Measurements from ENCODE around the gene HES4. TPM values are rescaled to one million over a fixed set of nuclear protein-coding genes. Genes with fewer than 3 reads are reported as not detected.
"Not testable (repeated sequence)": the region's sequence is repeated elsewhere in the genome, so short reads cannot be mapped to it uniquely, and the experiment has no call there.

Gene HES4
- polyA plus RNA-seq, 1 experiment: 10.8 TPM

GRCh38 chr1:1014799-1015681 lies 15.1 kb upstream of the HES4 start:
- TF ChIP-seq CTCF (IDR thresholded peaks at IDR 0.05; ENCODE audit: insufficient read depth, low read depth, low read length): peak; percentile 45
- Histone ChIP-seq H3K4me3 (ENCODE audit: low read depth, low read length) (peak overlapping the region; percentile 71; the same call in 1 of the 2 replicates), H3K27me3 (ENCODE audit: control insufficient read depth, insufficient read depth, low read length) (no peaks in the 10 kb centered on the region), H3K36me3 (ENCODE audit: control insufficient read depth, insufficient read depth, low read length) (no peaks in the 10 kb centered on the region)
- DNase-seq (ENCODE audit: low read depth): no peak
- ChIA-PET POLR2A (no interaction called here), CTCF (interaction anchor here (0.6 to 3.3 kb wide), 11 partner anchors 9 to 384 kb away, joined by 3 to 15 read pairs (median 4); partner anchors contain the start of gene CCNL2)

DNA sequence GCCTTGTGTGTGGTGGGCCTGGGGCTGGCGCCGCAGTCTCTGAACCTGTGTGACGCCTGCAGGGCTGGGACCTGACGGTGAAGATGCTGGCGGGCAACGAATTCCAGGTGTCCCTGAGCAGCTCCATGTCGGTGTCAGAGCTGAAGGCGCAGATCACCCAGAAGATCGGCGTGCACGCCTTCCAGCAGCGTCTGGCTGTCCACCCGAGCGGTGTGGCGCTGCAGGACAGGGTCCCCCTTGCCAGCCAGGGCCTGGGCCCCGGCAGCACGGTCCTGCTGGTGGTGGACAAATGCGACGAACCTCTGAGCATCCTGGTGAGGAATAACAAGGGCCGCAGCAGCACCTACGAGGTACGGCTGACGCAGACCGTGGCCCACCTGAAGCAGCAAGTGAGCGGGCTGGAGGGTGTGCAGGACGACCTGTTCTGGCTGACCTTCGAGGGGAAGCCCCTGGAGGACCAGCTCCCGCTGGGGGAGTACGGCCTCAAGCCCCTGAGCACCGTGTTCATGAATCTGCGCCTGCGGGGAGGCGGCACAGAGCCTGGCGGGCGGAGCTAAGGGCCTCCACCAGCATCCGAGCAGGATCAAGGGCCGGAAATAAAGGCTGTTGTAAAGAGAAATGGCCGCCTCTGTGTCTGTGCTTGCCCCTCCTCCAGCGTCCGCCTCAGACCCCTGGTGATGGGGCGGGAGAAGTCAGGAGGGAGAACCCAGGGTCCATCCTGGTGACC lies 14.2 kb upstream of the HES4 start:
- peak overlapping the region; percentile 71 for H3K4me3 ChIP-seq (ENCODE audit: low read depth, low read length)
- POLR2A ChIA-PET: interaction anchor here (0.6 kb wide), 1 partner anchor 102 kb away, joined by 4 read pairs; the partner anchor contains the start of gene C1orf159
- DNase-seq (ENCODE audit: low read depth): no peak
- no peak for TF ChIP-seq CTCF (IDR thresholded peaks at IDR 0.05; ENCODE audit: insufficient read depth, low read depth, low read length)
- H3K27me3 ChIP-seq (ENCODE audit: control insufficient read depth, insufficient read depth, low read length): no peaks in the 10 kb centered on the region
- H3K36me3 ChIP-seq (ENCODE audit: control insufficient read depth, insufficient read depth, low read length): no peaks in the 10 kb centered on the region
- CTCF ChIA-PET: interaction anchor here (0.6 to 3.3 kb wide), 12 partner anchors 10 to 217 kb away, joined by 3 to 15 read pairs (median 4); no protein-coding TSS in a partner anchor

GRCh38 chr1:1013105-1013921 lies 13.4 kb upstream of the HES4 start, which contains the start of gene ISG15:
Gene ISG15, plus strand, starts transcription at chr1:1013497. Its CDS starts 77 bp downstream, at chr1:1013574.
- Histone ChIP-seq H3K36me3 (ENCODE audit: control insufficient read depth, insufficient read depth, low read length) (no peaks in the 10 kb centered on the region), H3K4me3 (ENCODE audit: low read depth, low read length) (peak within 1 kb of the TSS; percentile 71), H3K27me3 (ENCODE audit: control insufficient read depth, insufficient read depth, low read length) (no peaks in the 10 kb centered on the region)
- CTCF ChIA-PET: interaction anchor here (0.6 to 3.3 kb wide), 7 partner anchors 10 to 218 kb away, joined by 3 to 15 read pairs (median 4); no protein-coding TSS in a partner anchor
- no peak for TF ChIP-seq CTCF (IDR thresholded peaks at IDR 0.05; ENCODE audit: insufficient read depth, low read depth, low read length)
- DNase-seq (ENCODE audit: low read depth): peak; percentile 49
- POLR2A ChIA-PET: interaction anchor here (0.6 kb wide), 1 partner anchor 103 kb away, joined by 4 read pairs; the partner anchor contains the start of gene C1orf159

GRCh38 chr1:1012736-1013104 lies 12.8 kb upstream of the HES4 start:
- H3K36me3 ChIP-seq (ENCODE audit: control insufficient read depth, insufficient read depth, low read length); POLR2A ChIA-PET; H3K27me3 ChIP-seq (ENCODE audit: control insufficient read depth, insufficient read depth, low read length); DNase-seq (ENCODE audit: low read depth): not testable (repeated sequence)
- H3K4me3 ChIP-seq (ENCODE audit: low read depth, low read length): peak overlapping the region; percentile 71
- CTCF ChIA-PET: interaction anchor here (1.1 to 3.3 kb wide), 4 partner anchors 10 to 51 kb away, joined by 3 to 15 read pairs (median 9); no protein-coding TSS in a partner anchor

DNA sequence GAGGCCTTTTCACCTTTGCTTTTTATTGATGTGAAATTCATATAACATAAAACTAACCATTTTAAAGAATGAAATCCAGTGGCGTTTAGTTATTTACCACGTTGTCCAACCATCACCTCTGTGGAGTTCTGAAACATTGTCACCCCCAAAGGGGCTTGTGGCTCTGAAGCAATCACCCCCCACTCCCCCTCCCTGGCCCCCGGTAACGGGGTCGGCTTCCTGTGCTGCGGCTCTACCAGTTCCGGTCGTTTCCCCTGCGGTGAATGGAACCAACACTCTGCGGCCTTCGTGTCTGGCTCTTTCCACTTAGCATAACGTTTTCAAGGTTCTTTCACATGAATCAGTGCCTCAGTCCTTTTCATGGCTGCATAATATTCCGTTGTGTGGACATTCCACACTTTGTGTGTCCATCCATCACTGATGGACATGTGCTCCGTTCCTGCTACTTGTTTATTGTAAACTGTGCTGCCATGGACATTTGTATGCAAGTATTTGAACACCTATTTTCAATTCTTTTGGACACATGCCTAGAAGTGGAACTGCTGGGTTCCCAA lies 11.6 kb upstream of the HES4 start:
- no peak for DNase-seq (ENCODE audit: low read depth)
- TF ChIP-seq CTCF (IDR thresholded peaks at IDR 0.05; ENCODE audit: insufficient read depth, low read depth, low read length): no peak
- ChIA-PET POLR2A (no interaction called here), CTCF (interaction anchor here (0.6 kb wide), 1 partner anchor 68 kb away, joined by 3 read pairs; no protein-coding TSS in a partner anchor)
- no peaks in the 10 kb centered on the region for H3K36me3 ChIP-seq (ENCODE audit: control insufficient read depth, insufficient read depth, low read length)
- H3K27me3 ChIP-seq (ENCODE audit: control insufficient read depth, insufficient read depth, low read length): no peaks in the 10 kb centered on the region
- H3K4me3 ChIP-seq (ENCODE audit: low read depth, low read length): no peak overlapping the region

- CTCF ChIA-PET: interaction anchor here (1.1 to 1.5 kb wide), 3 partner anchors 9 to 53 kb away, joined by 4 to 8 read pairs (median 5); no protein-coding TSS in a partner anchor
- H3K27me3 ChIP-seq (ENCODE audit: control insufficient read depth, insufficient read depth, low read length); DNase-seq (ENCODE audit: low read depth); H3K36me3 ChIP-seq (ENCODE audit: control insufficient read depth, insufficient read depth, low read length); H3K4me3 ChIP-seq (ENCODE audit: low read depth, low read length); POLR2A ChIA-PET: not testable (repeated sequence)
These were observed 10.2 kb upstream of the HES4 start for GRCh38 chr1:1010131-1010530.

Data from BJ (cell line).